Lung (tissue), 12 donors: ENCODE measurements around the gene POLR2L. TPM values are rescaled to one million over a fixed set of nuclear protein-coding genes. Genes with fewer than 3 reads are reported as not detected.
A peak's percentile ranks its signal among the peaks of the same experiment; 100 is the strongest.

Experiments used
- ATAC-seq: fragments of 200-7000 bp; cut with Tn5 transposase; one replicate; pipeline ENCODE4 v1.9.1; 2020; ENCODE audit warnings: moderate number of reproducible peaks; ENCODE audit not compliant: insufficient read depth, low FRiP score
- DNase-seq, 3 donors: peaks; one replicate each; pipeline ENCODE4 v3.0.0-alpha.2; 2013 to 2017
- H3K27ac ChIP-seq, 2 donors: one replicate each; pipeline ENCODE4 v1.5.1; 2013; ENCODE audit warnings: mild to moderate bottlenecking in 2 of 2, moderate library complexity in 2 of 2, control low read depth in 1 of 2, inconsistent platforms in 1 of 2, low read depth in 1 of 2, low read length in 1 of 2
- H3K27me3 ChIP-seq, 3 donors: one replicate each; pipeline ENCODE4 v1.5.1; 2013; ENCODE audit warnings: low read length in 2 of 3; ENCODE audit not compliant: control insufficient read depth in 3 of 3, insufficient read depth in 3 of 3
- H3K36me3 ChIP-seq, 4 donors: one replicate each; pipeline ENCODE4 v1.5.1; 2013; ENCODE audit warnings: low read length in 4 of 4, mild to moderate bottlenecking in 1 of 4, moderate library complexity in 1 of 4; ENCODE audit not compliant: control insufficient read depth in 4 of 4, insufficient read depth in 4 of 4
- H3K4me1 ChIP-seq, 5 donors: one replicate each; pipeline ENCODE4 v1.5.1; 2013; ENCODE audit warnings: low read length in 5 of 5, mild to moderate bottlenecking in 2 of 5, moderate library complexity in 1 of 5; ENCODE audit not compliant: control insufficient read depth in 5 of 5, insufficient read depth in 5 of 5
- H3K4me3 ChIP-seq: one replicate; pipeline ENCODE4 v1.5.1; 2013; ENCODE audit warnings: mild to moderate bottlenecking, control low read depth, moderate library complexity
- H3K9ac ChIP-seq, 2 donors: one replicate each; pipeline ENCODE4 v1.5.1; 2013; ENCODE audit warnings: low read length in 2 of 2, control low read depth in 1 of 2; ENCODE audit not compliant: insufficient read depth in 1 of 2
- H3K9me3 ChIP-seq, 4 donors: one replicate each; pipeline ENCODE4 v1.5.1; 2013; ENCODE audit warnings: low read length in 3 of 4, mild to moderate bottlenecking in 1 of 4, moderate library complexity in 1 of 4; ENCODE audit not compliant: control insufficient read depth in 4 of 4, insufficient read depth in 3 of 4
- CTCF ChIP-seq: IDR thresholded peaks from 2 replicates; pipeline ENCODE4 v1.5.1; 2012; ENCODE audit warnings: mild to moderate bottlenecking; ENCODE audit errors: control extremely low read depth, extremely low read depth
- WGBS, 2 donors: extraction: QIAGEN DNeasy Blood & Tissue Kit; methylation state at CpG; one replicate each; pipeline ENCODE4 v1.1.7; 2013; 5-methylcytosine and 5-hydroxymethylcytosine counted together
- polyA plus RNA-seq, 2 donors: library from polyadenylated mRNA; stranded (reverse); fragments of 200-250 nt; gene quantifications; one replicate each; pipeline ENCODE4 v1.2.1, GENCODE V29; 2013
- total RNA-seq, 2 donors: library from RNA; depleted of rRNA in 1 of 2; stranded (reverse); fragments of >200 nt in 1 of 2; gene quantifications; one replicate each; pipeline ENCODE4 v1.2.1, GENCODE V29; 2014 to 2021
- donor health status: control.
- donor health status: control.
- donor health status: Bipolar disorder and iron deficiency.
- donor health status: healthy.
- donor health status: DM: yes; HTN: yes; CAD: no.

Gene POLR2L
- total and polyA plus RNA-seq, 4 donors: 144 to 183 (median 167) TPM

GRCh38 chr11:875203-875602 is 32.9 kb upstream of the POLR2L start:
- no peaks in the 10 kb centered on the region for H3K27me3 ChIP-seq
- ATAC-seq (no peak), DNase-seq (no peak)
- peaks cover 0 to 12% (median 1%) of the 10 kb centered on the region in 4 donors for H3K36me3 ChIP-seq
- TF ChIP-seq CTCF: no peak
- H3K9me3 ChIP-seq: no peaks in the 10 kb centered on the region
- H3K9ac ChIP-seq: no peak overlapping the region
- H3K4me3 ChIP-seq: no peak overlapping the region
- WGBS, 2 donors: 94 to 97% methylated on average over 16 of the region's 16 CpGs
- H3K4me1 ChIP-seq: peaks cover 0 to 8% (median 0%) of the 10 kb centered on the region in 5 donors
- H3K27ac ChIP-seq: no peak overlapping the region

GRCh38 chr11:873706-874105 is 31.4 kb upstream of the POLR2L start:
- H3K27ac ChIP-seq: no peak overlapping the region
- no peak overlapping the region for H3K4me3 ChIP-seq
- no peaks in the 10 kb centered on the region for H3K27me3 ChIP-seq
- peaks cover 0 to 8% (median 0%) of the 10 kb centered on the region in 5 donors for H3K4me1 ChIP-seq
- WGBS, 2 donors: 63 to 78% methylated on average over 12 of the region's 12 CpGs
- no peaks in the 10 kb centered on the region for H3K9me3 ChIP-seq
- TF ChIP-seq CTCF: no peak
- peak overlapping the region in 1 of 2 donors; percentile 11 for H3K9ac ChIP-seq
- ATAC-seq (no peak), DNase-seq (peak in 2 of 3 donors; percentile 64 to 74)
- peaks cover 0 to 6% (median 2%) of the 10 kb centered on the region in 4 donors for H3K36me3 ChIP-seq

- DNase-seq: no peak
These were observed 30.5 kb upstream of the POLR2L start for GRCh38 chr11:872799-873198.

More at GRCh38 chr11:872799-873198, 30.5 kb upstream of the POLR2L start:
- H3K27ac ChIP-seq: no peak overlapping the region
- no peak overlapping the region for H3K4me3 ChIP-seq
- H3K9me3 ChIP-seq: no peaks in the 10 kb centered on the region
- ATAC-seq: no peak
- no peaks in the 10 kb centered on the region for H3K27me3 ChIP-seq
- H3K4me1 ChIP-seq: peaks cover 0 to 8% (median 0%) of the 10 kb centered on the region in 5 donors
- TF ChIP-seq CTCF: no peak
- H3K36me3 ChIP-seq: peaks cover 0 to 6% (median 4%) of the 10 kb centered on the region in 4 donors
- no peak overlapping the region for H3K9ac ChIP-seq
- WGBS, 2 donors: 91 to 94% methylated on average over 9 of the region's 9 CpGs
